PC-9 (cell line): Measurements from ENCODE around the gene CD53.

Source experiments
- CTCF ChIP-seq: fragments of 200-600 bp; sonication (generic); conservative IDR thresholded peaks from 2 replicates; pipeline ENCODE4 v1.6.1; 2017; ENCODE audit warnings: mixed run types, antibody characterized with exemption, mild to moderate bottlenecking, moderate library complexity
- EZH2 ChIP-seq: fragments of 200-600 bp; sonication (generic); IDR thresholded peaks from 2 replicates; pipeline ENCODE4 v1.8.0; 2017; ENCODE audit warnings: antibody characterized with exemption, low read depth

- TF ChIP-seq CTCF (no peak), EZH2 (no peak)
These were observed 26.1 kb upstream of the CD53 start for GRCh38 chr1:110846861-110847260.
